Liver (tissue), 9 donors: ENCODE results near the gene RARRES2. TPM values are rescaled to one million over a fixed set of nuclear protein-coding genes. Genes with fewer than 3 reads are reported as not detected.

ENCODE experiments used
- DNase-seq: peaks from one replicate; pipeline ENCODE4 v3.0.0-alpha.2; 2017; ENCODE audit warnings: low spot score
- H3K27ac ChIP-seq, 2 donors: one replicate each; pipeline ENCODE4 v1.7.0; 2013; ENCODE audit warnings: inconsistent platforms in 2 of 2, low read length in 2 of 2, control low read depth in 1 of 2, low read depth in 1 of 2, mild to moderate bottlenecking in 1 of 2
- H3K27me3 ChIP-seq, 4 donors: one replicate each; pipeline versions ENCODE4 v1.6.1 to v1.7.0; 2013; ENCODE audit warnings: low read length in 3 of 4, inconsistent platforms in 1 of 4, mild to moderate bottlenecking in 1 of 4, moderate library complexity in 1 of 4; ENCODE audit not compliant: control insufficient read depth in 4 of 4, insufficient read depth in 4 of 4
- H3K36me3 ChIP-seq, 4 donors: one replicate each; pipeline versions ENCODE4 v1.6.1 to v1.7.0; 2013; ENCODE audit warnings: low read length in 3 of 4, mild to moderate bottlenecking in 3 of 4, low read depth in 1 of 4, moderate library complexity in 1 of 4; ENCODE audit not compliant: control insufficient read depth in 4 of 4, insufficient read depth in 3 of 4
- H3K4me1 ChIP-seq, 4 donors: one replicate each; pipeline versions ENCODE4 v1.6.1 to v1.7.0; 2013; ENCODE audit warnings: low read length in 3 of 4, mild to moderate bottlenecking in 3 of 4, moderate library complexity in 1 of 4; ENCODE audit not compliant: control insufficient read depth in 4 of 4, insufficient read depth in 4 of 4
- H3K4me3 ChIP-seq, 3 donors: one replicate each; pipeline versions ENCODE4 v1.6.1 to v1.7.0; 2013; ENCODE audit warnings: low read length in 3 of 3, control low read depth in 1 of 3, low read depth in 1 of 3, mild to moderate bottlenecking in 1 of 3
- H3K9ac ChIP-seq, 2 donors: one replicate each; pipeline ENCODE4 v1.7.0; 2013; ENCODE audit warnings: low read length in 2 of 2, mild to moderate bottlenecking in 2 of 2, moderate library complexity in 2 of 2, control low read depth in 1 of 2, low read depth in 1 of 2
- H3K9me3 ChIP-seq, 4 donors: one replicate each; pipeline versions ENCODE4 v1.6.1 to v1.7.0; 2013; ENCODE audit warnings: low read length in 3 of 4; ENCODE audit not compliant: control insufficient read depth in 4 of 4
- ATF3 ChIP-seq: IDR thresholded peaks from 2 replicates; pipeline ENCODE4 v1.6.1; 2016; ENCODE audit warnings: antibody characterized with exemption
- CTCF ChIP-seq: fragments of 150-350 bp; IDR thresholded peaks from 2 replicates; pipeline ENCODE4 v1.5.1; 2017; ENCODE audit warnings: improper control_type of control experiment, low read depth, low read length; ENCODE audit not compliant: missing input control
- EGR1 ChIP-seq, 2 donors: IDR thresholded peaks; 2 replicates each; pipeline ENCODE4 v1.6.1; 2016 to 2018; ENCODE audit warnings: antibody characterized with exemption in 2 of 2, low read depth in 2 of 2
- FOXA1 ChIP-seq: IDR thresholded peaks from 2 replicates; pipeline ENCODE4 v1.6.1; 2016; ENCODE audit warnings: antibody characterized with exemption
- FOXA2 ChIP-seq: IDR thresholded peaks from 2 replicates; pipeline ENCODE4 v1.6.1; 2016; ENCODE audit warnings: antibody characterized with exemption
- GABPA ChIP-seq, 2 donors: IDR thresholded peaks in 1 of 2; conservative IDR thresholded peaks in 1 of 2; 2 replicates each; pipeline ENCODE4 v1.6.1; 2016; ENCODE audit warnings: antibody characterized with exemption in 2 of 2, mild to moderate bottlenecking in 1 of 2, moderate library complexity in 1 of 2
- HNF4A ChIP-seq, 2 donors: conservative IDR thresholded peaks; 2 replicates each; pipeline ENCODE4 v1.6.1; 2016; ENCODE audit warnings: antibody characterized with exemption in 2 of 2, mild to moderate bottlenecking in 2 of 2
- HNF4G ChIP-seq: IDR thresholded peaks from 2 replicates; pipeline ENCODE4 v1.6.1; 2016; ENCODE audit warnings: antibody characterized with exemption
- JUND ChIP-seq, 2 donors: IDR thresholded peaks; 2 replicates each; pipeline ENCODE4 v1.6.1; 2016; ENCODE audit warnings: antibody characterized with exemption in 2 of 2
- MAX ChIP-seq: IDR thresholded peaks from 2 replicates; pipeline ENCODE4 v1.6.1; 2016; ENCODE audit warnings: antibody characterized with exemption
- NR2F2 ChIP-seq: IDR thresholded peaks from 2 replicates; pipeline ENCODE4 v1.6.1; 2016; ENCODE audit warnings: antibody characterized with exemption
- RAD21 ChIP-seq, 2 donors: IDR thresholded peaks; 2 replicates each; pipeline ENCODE4 v1.6.1; 2016; ENCODE audit warnings: antibody characterized with exemption in 2 of 2, mild to moderate bottlenecking in 2 of 2
- RXRA ChIP-seq, 2 donors: IDR thresholded peaks; 2 replicates each; pipeline ENCODE4 v1.6.1; 2017 to 2018; ENCODE audit warnings: antibody characterized with exemption in 2 of 2, mild to moderate bottlenecking in 1 of 2
- SP1 ChIP-seq: IDR thresholded peaks from 2 replicates; pipeline ENCODE4 v1.6.1; 2018; ENCODE audit warnings: antibody characterized with exemption, mild to moderate bottlenecking
- TAF1 ChIP-seq: conservative IDR thresholded peaks from 2 replicates; pipeline ENCODE4 v1.6.1; 2016; ENCODE audit warnings: antibody characterized with exemption, mild to moderate bottlenecking
- YY1 ChIP-seq: IDR thresholded peaks from 2 replicates; pipeline ENCODE4 v1.6.1; 2016; ENCODE audit warnings: antibody characterized with exemption, mild to moderate bottlenecking
- ZBTB33 ChIP-seq: IDR thresholded peaks from 2 replicates; pipeline ENCODE4 v1.6.1; 2016; ENCODE audit warnings: antibody characterized with exemption
- WGBS: extraction: QIAGEN DNeasy Blood & Tissue Kit; methylation state at CpG from one replicate; pipeline ENCODE4 v1.1.7; 2013; 5-methylcytosine and 5-hydroxymethylcytosine counted together
- polyA plus RNA-seq, 2 donors: library from polyadenylated mRNA; stranded (reverse) in 1 of 2; unstranded in 1 of 2; fragments of 200-250 nt in 1 of 2; fragments of >200 nt in 1 of 2; fragmentation: Nextera tagmentation in 1 of 2; extraction: Ambion mirVana in 1 of 2; gene quantifications; one replicate each; pipeline versions ENCODE4 v1.2.1 to v1.2.3, GENCODE V29; 2013 to 2015
- total RNA-seq, 2 donors: library from RNA; depleted of rRNA; stranded (reverse); fragments of >200 nt; gene quantifications; one replicate each; pipeline ENCODE4 v1.2.3, GENCODE V29; 2014
- donor health status: healthy.
- donor health status: healthy.
- donor health status: healthy.
- donor health status: healthy.
- donor health status: healthy.

Gene RARRES2
- total and polyA plus RNA-seq, 4 donors: 149 to 1,915 (median 842) TPM

- TF ChIP-seq TAF1 (no peak), HNF4G (no peak), MAX (no peak), RXRA (IDR thresholded peaks at IDR 0.05) (no peak), ZBTB33 (no peak), FOXA1 (no peak), CTCF (no peak), RAD21 (IDR thresholded peaks at IDR 0.05) (no peak), EGR1 (IDR thresholded peaks at IDR 0.05; ENCODE audit: low read depth in 2 of 2) (no peak), SP1 (no peak), NR2F2 (no peak), FOXA2 (no peak), GABPA (IDR thresholded peaks at IDR 0.05 in 1 of 2, conservative IDR thresholded peaks at IDR 0.05 in 1 of 2) (no peak), ATF3 (no peak), YY1 (no peak), HNF4A (conservative IDR thresholded peaks at IDR 0.05) (no peak), JUND (IDR thresholded peaks at IDR 0.05) (no peak)
- 85% methylated on average over 48 of the region's 48 CpGs for WGBS
- peak overlapping the region; percentile 98 to 99 for H3K27ac ChIP-seq
These were observed 29.9 kb upstream of the RARRES2 start for GRCh38 chr7:150371131-150371995.

GRCh38 chr7:150370612-150371071 is 29.2 kb upstream of the RARRES2 start:
- Histone ChIP-seq H3K4me1 (peaks cover 6 to 52% (median 35%) of the 10 kb centered on the region in 4 donors), H3K27me3 (no peaks in the 10 kb centered on the region), H3K4me3 (no peak overlapping the region), H3K9ac (peak overlapping the region in 1 of 2 donors; percentile 74), H3K9me3 (no peaks in the 10 kb centered on the region), H3K27ac (peak overlapping the region; percentile 98 to 99), H3K36me3 (peaks cover 6 to 21% (median 17%) of the 10 kb centered on the region in 4 donors)
- WGBS: 49% methylated on average over 3 of the region's 3 CpGs
- no peak for DNase-seq
- TF ChIP-seq YY1 (no peak), GABPA (IDR thresholded peaks at IDR 0.05 in 1 of 2, conservative IDR thresholded peaks at IDR 0.05 in 1 of 2) (no peak), ZBTB33 (no peak), HNF4A (conservative IDR thresholded peaks at IDR 0.05) (no peak), JUND (IDR thresholded peaks at IDR 0.05) (no peak), FOXA1 (no peak)

More at GRCh38 chr7:150371131-150371995, 29.9 kb upstream of the RARRES2 start:
- Histone ChIP-seq H3K27me3 (no peaks in the 10 kb centered on the region), H3K4me3 (no peak overlapping the region), H3K36me3 (peaks cover 6 to 21% (median 17%) of the 10 kb centered on the region in 4 donors), H3K4me1 (peaks cover 10 to 59% (median 42%) of the 10 kb centered on the region in 4 donors), H3K9me3 (no peaks in the 10 kb centered on the region), H3K9ac (no peak overlapping the region)
- DNase-seq: no peak
